Muscle layer of colon (tissue), 2 donors: ENCODE measurements around the gene CERS3.
A peak's percentile ranks its signal among the peaks of the same experiment; 100 is the strongest.

ENCODE experiments used
- H3K27ac ChIP-seq: one replicate; pipeline ENCODE4 v1.7.0; 2013; ENCODE audit warnings: low read depth, mild to moderate bottlenecking, low read length, moderate library complexity
- H3K27me3 ChIP-seq, 2 donors: one replicate each; pipeline ENCODE4 v1.7.0; 2013; ENCODE audit warnings: low read length in 2 of 2, mild to moderate bottlenecking in 2 of 2; ENCODE audit not compliant: insufficient read depth in 2 of 2, control insufficient read depth in 1 of 2
- H3K36me3 ChIP-seq: one replicate; pipeline ENCODE4 v1.7.0; 2013; ENCODE audit warnings: mild to moderate bottlenecking, low read length; ENCODE audit not compliant: insufficient read depth
- H3K4me1 ChIP-seq: one replicate; pipeline ENCODE4 v1.7.0; 2013; ENCODE audit warnings: mild to moderate bottlenecking, low read length; ENCODE audit not compliant: insufficient read depth
- H3K4me3 ChIP-seq, 2 donors: one replicate each; pipeline ENCODE4 v1.7.0; 2013; ENCODE audit warnings: low read length in 2 of 2, low read depth in 1 of 2, mild to moderate bottlenecking in 1 of 2, moderate library complexity in 1 of 2
- H3K9ac ChIP-seq: one replicate; pipeline ENCODE4 v1.7.0; 2013; ENCODE audit warnings: low read length
- H3K9me3 ChIP-seq: one replicate; pipeline ENCODE4 v1.7.0; 2013; ENCODE audit warnings: mild to moderate bottlenecking, low read length
- donor health status: abdominal sarcoma.
- donor health status: Adenocarcinoma of cecum.

The CERS3 gene

GRCh38 chr15:100526027-100526481 is 2.7 kb downstream of the CERS3 start:
- H3K4me3 ChIP-seq = peak overlapping the region in 1 of 2 donors; percentile 25

GRCh38 chr15:100525436-100525835 is 3.3 kb downstream of the CERS3 start:
- no peaks in the 10 kb centered on the region for H3K9me3 ChIP-seq

More at GRCh38 chr15:100526027-100526481, 2.7 kb downstream of the CERS3 start:
- H3K36me3 ChIP-seq = no peaks in the 10 kb centered on the region
- H3K27ac ChIP-seq = peak overlapping the region; percentile 41
- H3K27me3 ChIP-seq = no peaks in the 10 kb centered on the region
- no peaks in the 10 kb centered on the region for H3K9me3 ChIP-seq
- H3K4me1 ChIP-seq = peaks cover 14% of the 10 kb centered on the region
- no peak overlapping the region for H3K9ac ChIP-seq

GRCh38 chr15:100524326-100524725 is 4.4 kb downstream of the CERS3 start:
- Histone ChIP-seq H3K27ac (no peak overlapping the region), H3K36me3 (no peaks in the 10 kb centered on the region)

More at GRCh38 chr15:100525436-100525835, 3.3 kb downstream of the CERS3 start:
- H3K36me3 ChIP-seq = no peaks in the 10 kb centered on the region
- H3K27me3 ChIP-seq = no peaks in the 10 kb centered on the region
- peaks cover 14% of the 10 kb centered on the region for H3K4me1 ChIP-seq
- H3K9ac ChIP-seq = no peak overlapping the region
- no peak overlapping the region for H3K27ac ChIP-seq
- no peak overlapping the region for H3K4me3 ChIP-seq

GRCh38 chr15:100521907-100522306 is 6.8 kb downstream of the CERS3 start:
- H3K27me3 ChIP-seq = no peaks in the 10 kb centered on the region
- no peak overlapping the region for H3K27ac ChIP-seq
- no peaks in the 10 kb centered on the region for H3K9me3 ChIP-seq
- no peaks in the 10 kb centered on the region for H3K36me3 ChIP-seq
- no peak overlapping the region for H3K9ac ChIP-seq
- H3K4me3 ChIP-seq = no peak overlapping the region
- H3K4me1 ChIP-seq = peaks cover 17% of the 10 kb centered on the region

More at GRCh38 chr15:100524326-100524725, 4.4 kb downstream of the CERS3 start:
- no peaks in the 10 kb centered on the region for H3K9me3 ChIP-seq
- H3K9ac ChIP-seq = no peak overlapping the region
- H3K27me3 ChIP-seq = no peaks in the 10 kb centered on the region
- H3K4me1 ChIP-seq = peaks cover 14% of the 10 kb centered on the region
- H3K4me3 ChIP-seq = no peak overlapping the region

GRCh38 chr15:100520132-100520921 is 8.4 kb downstream of the CERS3 start:
- no peak overlapping the region for H3K4me3 ChIP-seq
- H3K36me3 ChIP-seq = no peaks in the 10 kb centered on the region
- H3K27me3 ChIP-seq = no peaks in the 10 kb centered on the region
- no peaks in the 10 kb centered on the region for H3K9me3 ChIP-seq
- H3K9ac ChIP-seq = no peak overlapping the region
- H3K27ac ChIP-seq = no peak overlapping the region
- H3K4me1 ChIP-seq = peaks cover 11% of the 10 kb centered on the region

- Histone ChIP-seq H3K27ac (no peak overlapping the region), H3K4me1 (peaks cover 11% of the 10 kb centered on the region), H3K36me3 (no peaks in the 10 kb centered on the region), H3K4me3 (no peak overlapping the region), H3K9me3 (no peaks in the 10 kb centered on the region), H3K9ac (no peak overlapping the region), H3K27me3 (no peaks in the 10 kb centered on the region)
Observed at GRCh38 chr15:100517846-100518245, 10.9 kb downstream of the CERS3 start.

- H3K27ac ChIP-seq = no peak overlapping the region
- H3K9ac ChIP-seq = no peak overlapping the region
- H3K27me3 ChIP-seq = no peaks in the 10 kb centered on the region
- no peaks in the 10 kb centered on the region for H3K36me3 ChIP-seq
- no peaks in the 10 kb centered on the region for H3K9me3 ChIP-seq
- no peak overlapping the region for H3K4me3 ChIP-seq
- peaks cover 11% of the 10 kb centered on the region for H3K4me1 ChIP-seq
Observed at GRCh38 chr15:100516643-100517512, 11.9 kb downstream of the CERS3 start.

GRCh38 chr15:100515758-100516157 is 13.0 kb downstream of the CERS3 start:
- H3K27me3 ChIP-seq = no peaks in the 10 kb centered on the region
- peaks cover 11% of the 10 kb centered on the region for H3K4me1 ChIP-seq
- no peak overlapping the region for H3K27ac ChIP-seq
- no peak overlapping the region for H3K9ac ChIP-seq
- H3K9me3 ChIP-seq = no peaks in the 10 kb centered on the region
- H3K36me3 ChIP-seq = no peaks in the 10 kb centered on the region
- H3K4me3 ChIP-seq = no peak overlapping the region

GRCh38 chr15:100508641-100509300 is 20.0 kb downstream of the CERS3 start:
- H3K9ac ChIP-seq = no peak overlapping the region
- no peaks in the 10 kb centered on the region for H3K4me1 ChIP-seq
- H3K36me3 ChIP-seq = no peaks in the 10 kb centered on the region
- H3K9me3 ChIP-seq = no peaks in the 10 kb centered on the region
- no peaks in the 10 kb centered on the region for H3K27me3 ChIP-seq
- no peak overlapping the region for H3K27ac ChIP-seq
- no peak overlapping the region for H3K4me3 ChIP-seq

- Histone ChIP-seq H3K27ac (no peak overlapping the region), H3K9me3 (no peaks in the 10 kb centered on the region), H3K4me3 (no peak overlapping the region), H3K9ac (no peak overlapping the region), H3K27me3 (no peaks in the 10 kb centered on the region), H3K4me1 (no peaks in the 10 kb centered on the region), H3K36me3 (no peaks in the 10 kb centered on the region)
Observed at GRCh38 chr15:100502651-100503050, 26.1 kb downstream of the CERS3 start.

GRCh38 chr15:100501117-100501516 is 27.6 kb downstream of the CERS3 start:
- no peak overlapping the region for H3K9ac ChIP-seq

More at GRCh38 chr15:100501117-100501516, 27.6 kb downstream of the CERS3 start:
- Histone ChIP-seq H3K27me3 (no peaks in the 10 kb centered on the region), H3K4me1 (no peaks in the 10 kb centered on the region), H3K36me3 (no peaks in the 10 kb centered on the region), H3K27ac (no peak overlapping the region), H3K9me3 (no peaks in the 10 kb centered on the region), H3K4me3 (no peak overlapping the region)
